Measurements from ENCODE around the gene TLE3. TPM values are rescaled to one million over a fixed set of nuclear protein-coding genes. Genes with fewer than 3 reads are reported as not detected.

TLE3 gene
- polyA plus RNA-seq, 3 donors = 12.8 to 117 (median 23.6) TPM

GRCh38 chr15:70055601-70056051 is 42.1 kb downstream of the TLE3 start:
- intact Hi-C loops (cut with micrococcal nuclease) = no loop called here
- no peak for DNase-seq

GRCh38 chr15:70054884-70055387 is 42.8 kb downstream of the TLE3 start:
- Mint-ChIP-seq H3K27me3 (ENCODE audit: low read depth in 3 of 3) (peaks cover 0 to 2% (median 0%) of the 10 kb centered on the region in 3 donors), H3K36me3 (peaks cover 99% of the 10 kb centered on the region in 2 donors), H3K4me1 (no peaks in the 10 kb centered on the region), H3K9me3 (no peaks in the 10 kb centered on the region), H3K4me3 (no peak overlapping the region), H3K27ac (peak overlapping the region in 1 of 7 donors; percentile 75)
- H3K4me2 ChIP-seq (replicated peaks; ENCODE audit: extremely low read depth, low read length, poor library complexity, severe bottlenecking) = no peak overlapping the region
- H2AFZ ChIP-seq (ENCODE audit: insufficient read depth, low read depth, low read length, poor library complexity, severe bottlenecking) = no peak overlapping the region
- H4K20me1 ChIP-seq (ENCODE audit: insufficient read depth, low read length) = peaks cover 90% of the 10 kb centered on the region
- no peaks in the 10 kb centered on the region for H3K9me3 ChIP-seq (replicated peaks in 1 of 2; ENCODE audit: control insufficient read depth in 1 of 2, insufficient read depth in 1 of 2, low read length in 2 of 2)
- no peak overlapping the region for H3K27ac ChIP-seq (ENCODE audit: low read depth in 1 of 2, low read length in 2 of 2)
- no peaks in the 10 kb centered on the region for H3K27me3 ChIP-seq (ENCODE audit: control insufficient read depth in 2 of 2, insufficient read depth in 2 of 2, low read length in 2 of 2)
- DNase-seq = no peak
- no peak overlapping the region for H3K4me3 ChIP-seq (replicated peaks in 1 of 3; ENCODE audit: low read depth in 2 of 3, low read length in 3 of 3)
- TF ChIP-seq CTCF (IDR thresholded peaks at IDR 0.05) = no peak
- peaks cover 99 to 100% of the 10 kb centered on the region in 2 donors for H3K36me3 ChIP-seq (replicated peaks in 1 of 2; ENCODE audit: control insufficient read depth in 1 of 2, insufficient read depth in 2 of 2, low read length in 2 of 2)
- no peaks in the 10 kb centered on the region for H3K4me1 ChIP-seq (ENCODE audit: control insufficient read depth in 1 of 2, insufficient read depth in 2 of 2, low read length in 2 of 2)
- no peaks in the 10 kb centered on the region for H3K79me2 ChIP-seq (ENCODE audit: insufficient read depth, low read length)
- WGBS (ENCODE audit: insufficient coverage) = 94% methylated on average over 9 of the region's 18 CpGs
- H3K9ac ChIP-seq (ENCODE audit: insufficient read depth, low read length, poor library complexity, severe bottlenecking) = no peak overlapping the region
- intact Hi-C loops (cut with micrococcal nuclease) = no loop called here

More at GRCh38 chr15:70055601-70056051, 42.1 kb downstream of the TLE3 start:
- no peak for TF ChIP-seq CTCF (IDR thresholded peaks at IDR 0.05)
- Mint-ChIP-seq H3K9me3 (no peaks in the 10 kb centered on the region), H3K4me3 (no peak overlapping the region), H3K27me3 (ENCODE audit: low read depth in 3 of 3) (peaks cover 0 to 2% (median 0%) of the 10 kb centered on the region in 3 donors), H3K27ac (peak overlapping the region in 3 of 7 donors; percentile 37 to 72 (median 50)), H3K36me3 (peaks cover 99% of the 10 kb centered on the region in 2 donors), H3K4me1 (no peaks in the 10 kb centered on the region)
- Histone ChIP-seq H3K4me1 (ENCODE audit: control insufficient read depth in 1 of 2, insufficient read depth in 2 of 2, low read length in 2 of 2) (no peaks in the 10 kb centered on the region), H3K9ac (ENCODE audit: insufficient read depth, low read length, poor library complexity, severe bottlenecking) (no peak overlapping the region), H3K27ac (ENCODE audit: low read depth in 1 of 2, low read length in 2 of 2) (no peak overlapping the region), H4K20me1 (ENCODE audit: insufficient read depth, low read length) (peaks cover 92% of the 10 kb centered on the region), H3K36me3 (replicated peaks in 1 of 2; ENCODE audit: control insufficient read depth in 1 of 2, insufficient read depth in 2 of 2, low read length in 2 of 2) (peaks cover 99 to 100% of the 10 kb centered on the region in 2 donors), H2AFZ (ENCODE audit: insufficient read depth, low read depth, low read length, poor library complexity, severe bottlenecking) (no peak overlapping the region), H3K4me3 (replicated peaks in 1 of 3; ENCODE audit: low read depth in 2 of 3, low read length in 3 of 3) (no peak overlapping the region), H3K9me3 (replicated peaks in 1 of 2; ENCODE audit: control insufficient read depth in 1 of 2, insufficient read depth in 1 of 2, low read length in 2 of 2) (no peaks in the 10 kb centered on the region), H3K79me2 (ENCODE audit: insufficient read depth, low read length) (no peaks in the 10 kb centered on the region), H3K4me2 (replicated peaks; ENCODE audit: extremely low read depth, low read length, poor library complexity, severe bottlenecking) (no peak overlapping the region), H3K27me3 (ENCODE audit: control insufficient read depth in 2 of 2, insufficient read depth in 2 of 2, low read length in 2 of 2) (no peaks in the 10 kb centered on the region)
- 93% methylated on average over 9 of the region's 9 CpGs for WGBS (ENCODE audit: insufficient coverage)
